Neural progenitor cell (in vitro differentiated cells): ENCODE measurements around the gene RLN3.

ENCODE experiments used
- CTCF ChIP-seq: fragments of 200-600 bp; sonication (generic); IDR thresholded peaks from 2 replicates; pipeline ENCODE4 v1.5.1; 2017; ENCODE audit warnings: antibody characterized with exemption, mild to moderate bottlenecking
- EZH2 ChIP-seq: fragments of 200-600 bp; sonication (generic); IDR thresholded peaks from 2 replicates; pipeline ENCODE4 v1.6.1; 2017; ENCODE audit warnings: antibody characterized with exemption, mild to moderate bottlenecking, moderate library complexity
- EZH2phosphoT487 ChIP-seq: fragments of 200-600 bp; sonication (generic); IDR thresholded peaks from 2 replicates; pipeline ENCODE4 v1.6.1; 2017; ENCODE audit warnings: antibody characterized with exemption

- TF ChIP-seq CTCF (no peak), EZH2 (peak; percentile 43), EZH2phosphoT487 (no peak)
Measured at GRCh38 chr19:14056741-14057356, 28.9 kb downstream of the RLN3 start.
